ENCODE data around the gene USP20.

DNA sequence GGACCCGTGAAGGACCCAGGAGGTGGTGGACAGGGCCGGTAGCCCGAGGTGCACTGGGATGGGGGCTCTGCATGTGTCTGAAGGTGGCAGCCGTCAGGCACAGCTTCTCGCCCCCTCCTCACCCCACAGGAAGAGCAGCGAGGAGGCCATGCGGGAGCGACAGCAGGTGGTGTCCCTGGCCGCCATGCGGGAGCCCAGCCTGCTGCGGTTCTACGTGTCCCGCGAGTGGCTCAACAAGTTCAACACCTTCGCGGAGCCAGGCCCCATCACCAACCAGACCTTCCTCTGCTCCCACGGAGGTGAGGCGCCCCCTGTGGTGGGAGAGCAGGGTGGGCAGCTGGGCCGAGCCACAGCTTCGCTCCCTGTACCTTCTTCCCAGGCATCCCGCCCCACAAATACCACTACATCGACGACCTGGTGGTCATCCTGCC, 39.9 kb downstream of the USP20 start:
- no peak for TF ChIP-seq CTCF (conservative IDR thresholded peaks at IDR 0.05)
- no peak for TF ChIP-seq ZFX (IDR thresholded peaks at IDR 0.05)

Measured in C4-2B (cell line).